ENCODE results near the gene FSTL5. TPM values are rescaled to one million over a fixed set of nuclear protein-coding genes. Genes with fewer than 3 reads are reported as not detected.

The FSTL5 gene
- total RNA-seq, 1 experiment from 2014 or later: not detected

- no CpG with 5 or more reads among the region's 2 CpGs for WGBS (ENCODE audit: extremely low coverage, insufficient read length, low lambda C conversion rate)
- Mint-ChIP-seq H3K9me3 (no peaks in the 10 kb centered on the region), H3K4me3 (no peak overlapping the region), H3K27me3 (ENCODE audit: low read depth) (no peaks in the 10 kb centered on the region), H3K36me3 (ENCODE audit: insufficient read depth in 1 of 3, low read depth in 3 of 3) (peaks cover 0 to 2% (median 0%) of the 10 kb centered on the region in 3 experiments; a peak in 2 of 7 replicates), H3K27ac (no peak overlapping the region), H3K4me1 (peaks cover 10 to 11% of the 10 kb centered on the region in 2 experiments)
- Histone ChIP-seq H3K27ac (ENCODE audit: insufficient read length, low read depth, low read length) (no peak overlapping the region), H2AFZ (ENCODE audit: low read length) (no peak overlapping the region), H4K20me1 (ENCODE audit: control insufficient read depth, insufficient read depth, insufficient read length) (no peaks in the 10 kb centered on the region), H4K8ac (replicated peaks; ENCODE audit: insufficient read length, low read depth, low read length) (no peak overlapping the region), H3K27me3 (ENCODE audit: insufficient read depth, low read length) (no peaks in the 10 kb centered on the region), H3K56ac (ENCODE audit: insufficient read length, low read depth, low read length) (no peak overlapping the region), H3T11ph (ENCODE audit: low read length) (no peak overlapping the region), H3K14ac (ENCODE audit: insufficient read depth, low read length) (no peak overlapping the region), H4K5ac (ENCODE audit: insufficient read length, low read depth, low read length) (no peak overlapping the region), H3K18ac (ENCODE audit: insufficient read length, low read depth, low read length) (no peak overlapping the region), H2BK12ac (ENCODE audit: insufficient read length, low read depth, low read length) (no peak overlapping the region), H3K9me3 (ENCODE audit: control insufficient read depth, low read depth, low read length) (no peaks in the 10 kb centered on the region), H3K23me2 (ENCODE audit: insufficient read length, low read depth, low read length, poor library complexity, severe bottlenecking) (no peaks in the 10 kb centered on the region), H3K79me2 (ENCODE audit: insufficient read depth, low read length) (no peaks in the 10 kb centered on the region), H2BK5ac (ENCODE audit: insufficient read length, low read length) (no peak overlapping the region), H4K91ac (ENCODE audit: insufficient read length, low read depth, low read length) (no peak overlapping the region), H2AK5ac (ENCODE audit: insufficient read length, low read length) (no peak overlapping the region), H3K23ac (ENCODE audit: insufficient read length, low read depth, low read length) (no peak overlapping the region), H3K9ac (ENCODE audit: extremely low read depth, insufficient read length, low read length) (no peak overlapping the region), H2BK120ac (ENCODE audit: low read depth, low read length, poor library complexity, severe bottlenecking) (no peak overlapping the region), H3K4ac (ENCODE audit: low read depth, low read length) (no peak overlapping the region), H3K4me2 (ENCODE audit: insufficient read depth, insufficient read length, low read length) (no peak overlapping the region), H2BK15ac (ENCODE audit: low read depth, low read length) (no peak overlapping the region), H3K79me1 (ENCODE audit: insufficient read depth, low read depth, low read length, poor library complexity, severe bottlenecking) (no peaks in the 10 kb centered on the region), H2BK20ac (ENCODE audit: low read depth, low read length, poor library complexity, severe bottlenecking) (no peak overlapping the region), H3K4me1 (ENCODE audit: insufficient read depth, low read length) (no peaks in the 10 kb centered on the region)
- DNase-seq: no peak
- no peak for TF ChIP-seq CTCF (conservative IDR thresholded peaks at IDR 0.05)
Observed at GRCh38 chr4:161519611-161520010, 644.2 kb downstream of the FSTL5 start.

All from H9 (cell line).